ENCODE results near the gene MAD2L1BP. TPM values are rescaled to one million over a fixed set of nuclear protein-coding genes. Genes with fewer than 3 reads are reported as not detected.
"Not testable (repeated sequence)": the region's sequence is repeated elsewhere in the genome, so short reads cannot be mapped to it uniquely, and the experiment has no call there.

The MAD2L1BP gene
- total RNA-seq, 1 experiment from 2014 or later = 33.5 TPM

GRCh38 chr6:43648248-43648647, 12.6 kb downstream of the MAD2L1BP start:
- intact Hi-C loops (cut with micrococcal nuclease; ENCODE audit: unreplicated experiment) = no loop called here
- Histone ChIP-seq H3K27me3 (replicated peaks; ENCODE audit: control insufficient read depth, insufficient read depth, low read length) (no peaks in the 10 kb centered on the region), H3K9me3 (no peaks in the 10 kb centered on the region), H3K4me1 (no peaks in the 10 kb centered on the region), H3K4me3 (ENCODE audit: low read depth, low read length) (no peak overlapping the region), H3K36me3 (ENCODE audit: control insufficient read depth, insufficient read depth, low read length) (no peaks in the 10 kb centered on the region)
- Mint-ChIP-seq H3K4me1 (ENCODE audit: low read depth, unreplicated experiment) (no peaks in the 10 kb centered on the region), H3K27me3 (ENCODE audit: insufficient read depth, unreplicated experiment) (no peaks in the 10 kb centered on the region), H3K36me3 (ENCODE audit: insufficient read depth, unreplicated experiment) (peaks cover under 1% of the 10 kb centered on the region), H3K4me3 (ENCODE audit: unreplicated experiment) (no peak overlapping the region), H3K27ac (ENCODE audit: unreplicated experiment) (no peak overlapping the region), H3K9me3 (ENCODE audit: unreplicated experiment) (no peaks in the 10 kb centered on the region)
- TF ChIP-seq, protein P1, sequence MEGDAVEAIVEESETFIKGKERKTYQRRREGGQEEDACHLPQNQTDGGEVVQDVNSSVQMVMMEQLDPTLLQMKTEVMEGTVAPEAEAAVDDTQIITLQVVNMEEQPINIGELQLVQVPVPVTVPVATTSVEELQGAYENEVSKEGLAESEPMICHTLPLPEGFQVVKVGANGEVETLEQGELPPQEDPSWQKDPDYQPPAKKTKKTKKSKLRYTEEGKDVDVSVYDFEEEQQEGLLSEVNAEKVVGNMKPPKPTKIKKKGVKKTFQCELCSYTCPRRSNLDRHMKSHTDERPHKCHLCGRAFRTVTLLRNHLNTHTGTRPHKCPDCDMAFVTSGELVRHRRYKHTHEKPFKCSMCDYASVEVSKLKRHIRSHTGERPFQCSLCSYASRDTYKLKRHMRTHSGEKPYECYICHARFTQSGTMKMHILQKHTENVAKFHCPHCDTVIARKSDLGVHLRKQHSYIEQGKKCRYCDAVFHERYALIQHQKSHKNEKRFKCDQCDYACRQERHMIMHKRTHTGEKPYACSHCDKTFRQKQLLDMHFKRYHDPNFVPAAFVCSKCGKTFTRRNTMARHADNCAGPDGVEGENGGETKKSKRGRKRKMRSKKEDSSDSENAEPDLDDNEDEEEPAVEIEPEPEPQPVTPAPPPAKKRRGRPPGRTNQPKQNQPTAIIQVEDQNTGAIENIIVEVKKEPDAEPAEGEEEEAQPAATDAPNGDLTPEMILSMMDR (IDR thresholded peaks at IDR 0.05; ENCODE audit: insufficient read depth in 1 of 2, low read depth in 1 of 2, low read length in 1 of 2, severe bottlenecking in 1 of 2, unreplicated experiment in 1 of 2) = no peak
- BruUV-seq (replicated peaks) = no TSS peak
- CTCF ChIA-PET = no interaction called here
- no peak for DNase-seq
- POLR2A ChIA-PET = no interaction called here

DNA sequence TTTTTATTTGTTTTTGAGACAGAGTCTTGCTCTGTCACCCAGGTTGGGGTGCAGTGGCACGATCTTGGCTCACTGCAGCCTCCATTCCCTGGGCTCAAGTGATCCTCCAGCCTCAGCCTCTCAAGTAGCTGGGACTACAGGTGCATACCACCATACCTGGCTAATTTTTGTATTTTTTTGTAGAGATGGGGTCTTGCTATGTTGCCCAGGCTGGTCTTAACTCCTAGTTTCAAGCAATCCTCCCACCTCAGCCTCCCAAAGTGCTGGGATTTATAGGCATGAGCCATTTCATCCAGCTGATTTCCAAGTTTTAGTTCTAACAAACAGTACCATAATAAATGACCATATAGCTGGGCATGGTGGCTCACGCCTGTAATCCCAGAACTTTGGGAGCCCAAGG, 17.2 kb downstream of the MAD2L1BP start:
- intact Hi-C loops (cut with micrococcal nuclease; ENCODE audit: unreplicated experiment); H3K9me3 Mint-ChIP-seq (ENCODE audit: unreplicated experiment); POLR2A ChIA-PET; H3K4me3 Mint-ChIP-seq (ENCODE audit: unreplicated experiment); H3K4me3 ChIP-seq (ENCODE audit: low read depth, low read length); DNase-seq; H3K27me3 ChIP-seq (replicated peaks; ENCODE audit: control insufficient read depth, insufficient read depth, low read length); BruUV-seq (replicated peaks); CTCF ChIA-PET; H3K36me3 Mint-ChIP-seq (ENCODE audit: insufficient read depth, unreplicated experiment); H3K27ac Mint-ChIP-seq (ENCODE audit: unreplicated experiment); H3K4me1 Mint-ChIP-seq (ENCODE audit: low read depth, unreplicated experiment); H3K27me3 Mint-ChIP-seq (ENCODE audit: insufficient read depth, unreplicated experiment); H3K9me3 ChIP-seq; H3K36me3 ChIP-seq (ENCODE audit: control insufficient read depth, insufficient read depth, low read length); H3K4me1 ChIP-seq: not testable (repeated sequence)

DNA sequence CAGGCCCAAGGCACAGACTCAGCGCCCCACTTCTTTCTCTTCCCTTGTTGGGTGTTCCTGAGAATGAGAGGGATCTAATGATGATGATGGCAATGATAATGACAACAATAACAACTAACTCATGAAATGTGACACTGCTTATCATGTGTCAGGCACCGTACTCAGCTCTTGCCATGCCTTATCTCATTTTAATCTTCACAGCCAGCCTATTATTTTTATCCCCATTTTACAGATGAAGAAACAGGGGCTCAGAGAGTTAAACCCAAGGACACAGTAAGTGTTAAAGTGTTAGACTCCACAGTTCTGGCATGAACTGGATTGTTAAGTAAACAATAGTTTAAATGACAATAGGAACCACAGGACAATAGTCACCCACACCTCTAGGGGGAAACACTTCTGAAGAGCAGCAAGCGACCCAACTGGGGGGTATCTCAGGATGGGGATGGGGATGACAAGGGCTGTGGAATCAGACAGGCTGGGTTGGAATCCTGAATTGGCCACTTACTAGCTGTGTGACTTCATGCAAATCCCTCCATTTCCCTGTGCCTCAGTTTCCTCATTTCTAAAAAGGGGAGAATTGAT, 21.7 kb downstream of the MAD2L1BP start:
- no TSS peak for BruUV-seq (replicated peaks)
- Mint-ChIP-seq H3K27ac (ENCODE audit: unreplicated experiment) (no peak overlapping the region), H3K27me3 (ENCODE audit: insufficient read depth, unreplicated experiment) (no peaks in the 10 kb centered on the region), H3K4me3 (ENCODE audit: unreplicated experiment) (no peak overlapping the region), H3K9me3 (ENCODE audit: unreplicated experiment) (no peaks in the 10 kb centered on the region), H3K36me3 (ENCODE audit: insufficient read depth, unreplicated experiment) (no peaks in the 10 kb centered on the region), H3K4me1 (ENCODE audit: low read depth, unreplicated experiment) (no peaks in the 10 kb centered on the region)
- H3K9me3 ChIP-seq = no peaks in the 10 kb centered on the region
- intact Hi-C loops (cut with micrococcal nuclease; ENCODE audit: unreplicated experiment) = no loop called here
- ChIA-PET CTCF (interaction anchor here (0.6 to 1.1 kb wide), 2 partner anchors 10 to 348 kb away, joined by 3 to 5 read pairs; no protein-coding TSS in a partner anchor), POLR2A (no interaction called here)
- H3K4me1 ChIP-seq = no peaks in the 10 kb centered on the region
- TF ChIP-seq, protein P1 (IDR thresholded peaks at IDR 0.05; ENCODE audit: insufficient read depth in 1 of 2, low read depth in 1 of 2, low read length in 1 of 2, severe bottlenecking in 1 of 2, unreplicated experiment in 1 of 2) = no peak
- no peaks in the 10 kb centered on the region for H3K27me3 ChIP-seq (replicated peaks; ENCODE audit: control insufficient read depth, insufficient read depth, low read length)
- H3K36me3 ChIP-seq (ENCODE audit: control insufficient read depth, insufficient read depth, low read length) = no peaks in the 10 kb centered on the region
- no peak overlapping the region for H3K4me3 ChIP-seq (ENCODE audit: low read depth, low read length)
- no peak for DNase-seq

- H3K27me3 Mint-ChIP-seq (ENCODE audit: insufficient read depth, unreplicated experiment) = no peaks in the 10 kb centered on the region
- CTCF ChIA-PET = interaction anchor here (0.6 to 1.1 kb wide), 2 partner anchors 9 to 347 kb away, joined by 3 to 5 read pairs; no protein-coding TSS in a partner anchor
- H3K27me3 ChIP-seq (replicated peaks; ENCODE audit: control insufficient read depth, insufficient read depth, low read length) = no peaks in the 10 kb centered on the region
- no peak overlapping the region for H3K4me3 ChIP-seq (ENCODE audit: low read depth, low read length)
- H3K4me1 ChIP-seq = no peaks in the 10 kb centered on the region
- BruUV-seq (replicated peaks) = no TSS peak
- H3K9me3 ChIP-seq = no peaks in the 10 kb centered on the region
- TF ChIP-seq, protein P1 (IDR thresholded peaks at IDR 0.05; ENCODE audit: insufficient read depth in 1 of 2, low read depth in 1 of 2, low read length in 1 of 2, severe bottlenecking in 1 of 2, unreplicated experiment in 1 of 2) = no peak
- no peaks in the 10 kb centered on the region for H3K36me3 Mint-ChIP-seq (ENCODE audit: insufficient read depth, unreplicated experiment)
- H3K9me3 Mint-ChIP-seq (ENCODE audit: unreplicated experiment) = no peaks in the 10 kb centered on the region
- no peaks in the 10 kb centered on the region for H3K36me3 ChIP-seq (ENCODE audit: control insufficient read depth, insufficient read depth, low read length)
- H3K4me3 Mint-ChIP-seq (ENCODE audit: unreplicated experiment) = no peak overlapping the region
- intact Hi-C loops (cut with micrococcal nuclease; ENCODE audit: unreplicated experiment) = no loop called here
- H3K27ac Mint-ChIP-seq (ENCODE audit: unreplicated experiment) = no peak overlapping the region
- DNase-seq = no peak
- no peaks in the 10 kb centered on the region for H3K4me1 Mint-ChIP-seq (ENCODE audit: low read depth, unreplicated experiment)
- POLR2A ChIA-PET = no interaction called here
Observed at GRCh38 chr6:43658161-43658560, 22.5 kb downstream of the MAD2L1BP start.

DNA sequence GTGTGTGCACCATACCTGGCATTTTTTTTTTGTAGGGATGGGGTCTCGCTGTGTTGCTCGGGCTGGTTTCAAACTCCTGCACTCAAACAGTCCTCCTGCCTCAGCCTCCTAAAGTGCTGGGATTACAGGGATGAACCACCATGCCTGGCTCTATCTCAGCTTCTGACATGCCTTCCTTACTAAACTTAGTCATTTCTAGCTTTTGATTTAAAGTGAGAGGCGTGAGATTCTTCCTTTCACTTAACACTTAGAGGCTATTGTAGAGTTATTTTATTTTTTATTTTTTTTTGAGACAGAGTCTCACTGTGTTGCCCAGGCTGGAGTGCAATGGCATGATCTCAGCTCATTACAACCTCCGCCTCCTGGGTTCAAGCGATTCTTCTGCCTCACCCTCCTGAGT, 27.3 kb downstream of the MAD2L1BP start:
- H3K4me1 Mint-ChIP-seq (ENCODE audit: low read depth, unreplicated experiment); BruUV-seq (replicated peaks); H3K27me3 ChIP-seq (replicated peaks; ENCODE audit: control insufficient read depth, insufficient read depth, low read length); H3K36me3 ChIP-seq (ENCODE audit: control insufficient read depth, insufficient read depth, low read length); POLR2A ChIA-PET; H3K9me3 ChIP-seq; H3K4me3 ChIP-seq (ENCODE audit: low read depth, low read length); H3K27me3 Mint-ChIP-seq (ENCODE audit: insufficient read depth, unreplicated experiment); H3K4me3 Mint-ChIP-seq (ENCODE audit: unreplicated experiment); H3K4me1 ChIP-seq; intact Hi-C loops (cut with micrococcal nuclease; ENCODE audit: unreplicated experiment); H3K27ac Mint-ChIP-seq (ENCODE audit: unreplicated experiment); H3K9me3 Mint-ChIP-seq (ENCODE audit: unreplicated experiment); DNase-seq; CTCF ChIA-PET: not testable (repeated sequence)
- peaks cover 19% of the 10 kb centered on the region for H3K36me3 Mint-ChIP-seq (ENCODE audit: insufficient read depth, unreplicated experiment)
